GM12891 (cell line): ENCODE measurements around the gene LCN2.

Source experiments
- PAX5 ChIP-seq: IDR thresholded peaks from 2 replicates; pipeline ENCODE4 v1.6.1; 2011; ENCODE audit warnings: low read length, moderate library complexity, mild to moderate bottlenecking; ENCODE audit not compliant: insufficient read depth, severe bottlenecking
- POLR2A ChIP-seq: IDR thresholded peaks from 2 replicates; pipeline ENCODE4 v1.6.1; 2011; ENCODE audit warnings: low read depth, low read length, control low read depth
- POLR2AphosphoS5 ChIP-seq: IDR thresholded peaks from 2 replicates; pipeline ENCODE4 v1.6.1; 2011; ENCODE audit warnings: low read depth, low read length, control low read depth
- POU2F2 ChIP-seq: IDR thresholded peaks from 2 replicates; pipeline ENCODE4 v1.6.1; 2011; ENCODE audit warnings: low read depth, mild to moderate bottlenecking, control low read depth, low read length, moderate library complexity
- SPI1 ChIP-seq: IDR thresholded peaks from 2 replicates; pipeline ENCODE4 v1.6.1; 2011; ENCODE audit warnings: low read depth, low read length, control low read depth
- TAF1 ChIP-seq: IDR thresholded peaks from 2 replicates; pipeline ENCODE4 v1.6.1; 2011; ENCODE audit warnings: low read depth, low read length, control low read depth

DNA sequence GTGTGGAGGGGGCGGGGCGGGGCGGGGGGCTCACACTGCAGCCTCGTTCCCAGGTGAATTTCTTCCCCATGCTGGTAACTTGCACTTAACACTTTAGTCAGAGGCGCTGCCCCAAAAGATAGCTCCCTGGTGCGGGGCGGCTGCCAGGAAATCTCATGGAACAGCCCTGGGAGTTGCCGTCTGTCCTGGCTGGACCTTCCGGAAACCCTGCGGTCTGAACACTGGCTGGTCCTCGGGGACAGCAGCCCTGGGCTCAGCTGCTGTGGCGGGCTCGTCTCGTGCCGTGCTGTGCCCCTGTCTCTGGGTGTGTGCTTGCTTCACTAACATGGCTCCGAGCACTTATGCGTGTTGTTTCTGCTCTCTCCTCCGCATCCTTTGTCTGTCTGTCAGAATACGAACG, 47.6 kb upstream of the LCN2 start:
- TF ChIP-seq TAF1 (no peak), POLR2AphosphoS5 (no peak), POLR2A (no peak), SPI1 (no peak), PAX5 (no peak), POU2F2 (no peak)
